PC-3 (cell line): ENCODE data around the gene ACTR1B. TPM values are rescaled to one million over a fixed set of nuclear protein-coding genes. Genes with fewer than 3 reads are reported as not detected.

Experiments
- ATAC-seq: fragments of 200-7000 bp; cut with Tn5 transposase; 2 replicates; pipeline ENCODE4 v1.9.1; 2020; ENCODE audit warnings: mild to moderate bottlenecking, moderate library complexity
- BruUV-seq: library from RNA; stranded (reverse); fragments of 400-500 nt; replicated peaks from 2 replicates; lab custom pipeline; 2021; lab: Mats Ljungman, UMichigan
- CTCF ChIA-PET: fragments of 300-600 bp; sonication (Branson Sonifier 250); formaldehyde crosslinking; loops from one replicate; lab custom pipeline; 2022; ENCODE audit warnings: antibody characterized with exemption; lab: Charles Lee
- POLR2A ChIA-PET: fragments of 300-600 bp; sonication (Branson Sonifier 250); formaldehyde crosslinking; loops from one replicate; lab custom pipeline; 2022; ENCODE audit warnings: antibody characterized with exemption; ENCODE audit not compliant: unreplicated experiment; lab: Charles Lee
- DNase-seq: peaks from one replicate; pipeline ENCODE4 v3.0.0-alpha.2; 2015
- H2AFZ ChIP-seq: fragments of 300-600 bp; sonication (generic); 2 replicates; pipeline ENCODE4 v1.6.0; 2016; ENCODE audit warnings: antibody characterized with exemption, low read length
- H3F3A ChIP-seq: fragments of 300-600 bp; sonication (generic); one replicate; pipeline ENCODE4 v1.6.0; 2017; ENCODE audit warnings: antibody characterized with exemption, low read length, control low read depth, mild to moderate bottlenecking; ENCODE audit not compliant: unreplicated experiment
- H3K27ac ChIP-seq: fragments of 300-600 bp; sonication (generic); 2 replicates; pipeline ENCODE4 v1.5.1; 2016; ENCODE audit warnings: mild to moderate bottlenecking, low read length
- H3K27me3 ChIP-seq: fragments of 300-600 bp; sonication (generic); 2 replicates; pipeline ENCODE4 v1.6.1; 2016; ENCODE audit warnings: low read length, mixed read lengths
- H3K36me3 ChIP-seq: fragments of 300-600 bp; sonication (generic); 2 replicates; pipeline ENCODE4 v1.6.1; 2016; ENCODE audit warnings: low read depth, mixed run types, low read length, mixed read lengths
- H3K4me1 ChIP-seq: fragments of 300-600 bp; sonication (generic); 2 replicates; pipeline ENCODE4 v1.5.1; 2016; ENCODE audit warnings: low read length; ENCODE audit not compliant: insufficient read depth
- H3K4me2 ChIP-seq: fragments of 300-600 bp; sonication (generic); 2 replicates; pipeline ENCODE4 v1.6.0; 2016; ENCODE audit warnings: low read length
- H3K4me3 ChIP-seq: fragments of 300-600 bp; sonication (generic); 2 replicates; pipeline ENCODE4 v1.5.1; 2016; ENCODE audit warnings: mild to moderate bottlenecking, low read length, mixed read lengths
- H3K79me2 ChIP-seq: fragments of 300-600 bp; sonication (generic); 2 replicates; pipeline ENCODE4 v1.6.1; 2017; ENCODE audit warnings: low read length, mixed read lengths
- H3K9ac ChIP-seq: fragments of 300-600 bp; sonication (generic); 2 replicates; pipeline ENCODE4 v1.6.0; 2016; ENCODE audit warnings: mild to moderate bottlenecking, low read length
- H3K9me2 ChIP-seq: fragments of 300-600 bp; sonication (generic); replicated peaks from 2 replicates; pipeline ENCODE4 v1.6.1; 2016; ENCODE audit warnings: mixed run types, low read length, mixed read lengths
- H3K9me3 ChIP-seq: fragments of 300-600 bp; sonication (generic); 2 replicates; pipeline ENCODE4 v1.6.1; 2016; ENCODE audit warnings: low read length, mixed read lengths
- H4K20me1 ChIP-seq: fragments of 300-600 bp; sonication (generic); 2 replicates; pipeline ENCODE4 v1.6.1; 2016; ENCODE audit warnings: low read length, mixed read lengths
- CTCF ChIP-seq: fragments of 300-600 bp; sonication (generic); conservative IDR thresholded peaks from 2 replicates; pipeline ENCODE4 v1.5.1; 2017; ENCODE audit warnings: antibody characterized with exemption, low read depth, mild to moderate bottlenecking, low read length
- EZH2 ChIP-seq: fragments of 300-600 bp; sonication (generic); IDR thresholded peaks from one replicate; pipeline ENCODE4 v1.6.1; 2017; ENCODE audit warnings: antibody characterized with exemption, mild to moderate bottlenecking, low read length; ENCODE audit not compliant: unreplicated experiment
- EZH2phosphoT487 ChIP-seq: fragments of 300-600 bp; sonication (generic); IDR thresholded peaks from 2 replicates; pipeline ENCODE4 v1.6.1; 2018; ENCODE audit warnings: mild to moderate bottlenecking, antibody characterized with exemption, low read length, borderline replicate concordance
- intact Hi-C: fragments of 100-400 bp; cut with micrococcal nuclease; formaldehyde crosslinking; loops from 2 replicates; pipeline ENCODE4 v1.9.0; 2023
- total RNA-seq: library from RNA; depleted of rRNA; stranded (reverse); fragments of >200 nt; gene quantifications from 2 replicates; pipeline ENCODE4 v1.2.3, GENCODE V29; 2014

The ACTR1B gene
- total RNA-seq, 1 experiment from 2014 or later: 27.0 TPM

- DNase-seq (peak; percentile 8), ATAC-seq (no peak)
- TF ChIP-seq EZH2phosphoT487 (no peak), CTCF (no peak), EZH2 (no peak)
- BruUV-seq: no TSS peak
- intact Hi-C loops: no loop called here
- Histone ChIP-seq H3F3A (no peaks in the 10 kb centered on the region), H3K9me2 (no peaks in the 10 kb centered on the region), H3K27ac (no peak overlapping the region), H3K36me3 (no peaks in the 10 kb centered on the region), H2AFZ (no peak overlapping the region), H3K79me2 (no peaks in the 10 kb centered on the region), H3K27me3 (no peaks in the 10 kb centered on the region), H3K9me3 (0 out of 2 replicates have a peak, but pooled peaks cover 3% of the 10 kb centered on the region), H3K4me2 (no peak overlapping the region), H3K4me1 (0 out of 2 replicates have a peak, but pooled peaks cover 5% of the 10 kb centered on the region), H4K20me1 (no peaks in the 10 kb centered on the region), H3K4me3 (no peak overlapping the region), H3K9ac (no peak overlapping the region)
- ChIA-PET POLR2A (no interaction called here), CTCF (interaction anchor here (0.7 to 1.0 kb wide), 2 partner anchors 32 to 50 kb away, joined by 3 to 8 read pairs; partner anchors contain the start of genes ACTR1B and COX5B)
These were observed 31.9 kb upstream of the ACTR1B start for GRCh38 chr2:97695744-97696143.

- no peaks in the 10 kb centered on the region for H3K36me3 ChIP-seq
- H4K20me1 ChIP-seq: no peaks in the 10 kb centered on the region
- no peaks in the 10 kb centered on the region for H3K9me2 ChIP-seq
- H3K4me3 ChIP-seq: no peak overlapping the region
- no peak overlapping the region for H2AFZ ChIP-seq
- no peaks in the 10 kb centered on the region for H3K79me2 ChIP-seq
- no peak overlapping the region for H3K4me2 ChIP-seq
- POLR2A ChIA-PET: no interaction called here
- no peak overlapping the region for H3K9ac ChIP-seq
- TF ChIP-seq EZH2phosphoT487: no peak
- no peak for TF ChIP-seq EZH2
- TF ChIP-seq CTCF: no peak
- 0 out of 2 replicates have a peak, but pooled peaks cover 3% of the 10 kb centered on the region for H3K9me3 ChIP-seq
- no peaks in the 10 kb centered on the region for H3F3A ChIP-seq
- DNase-seq (peak; percentile 53), ATAC-seq (no peak)
- no peaks in the 10 kb centered on the region for H3K27me3 ChIP-seq
- CTCF ChIA-PET: no interaction called here
- BruUV-seq: no TSS peak
- peaks cover 12% of the 10 kb centered on the region for H3K4me1 ChIP-seq
- no peak overlapping the region for H3K27ac ChIP-seq
- intact Hi-C loops: no loop called here
These were observed 29.6 kb upstream of the ACTR1B start for GRCh38 chr2:97693476-97693875.

GRCh38 chr2:97691166-97691565, 27.3 kb upstream of the ACTR1B start:
- no peak overlapping the region for H3K27ac ChIP-seq
- no peaks in the 10 kb centered on the region for H3K79me2 ChIP-seq
- TF ChIP-seq EZH2phosphoT487: no peak
- no peak overlapping the region for H3K4me2 ChIP-seq
- H3K27me3 ChIP-seq: no peaks in the 10 kb centered on the region
- H2AFZ ChIP-seq: no peak overlapping the region
- H3K4me1 ChIP-seq: peaks cover 12% of the 10 kb centered on the region
- no peaks in the 10 kb centered on the region for H3K36me3 ChIP-seq
- ChIA-PET CTCF (no interaction called here), POLR2A (no interaction called here)
- ATAC-seq: no peak
- 0 out of 2 replicates have a peak, but pooled peaks cover 3% of the 10 kb centered on the region for H3K9me3 ChIP-seq
- no peak overlapping the region for H3K4me3 ChIP-seq
- no peaks in the 10 kb centered on the region for H3F3A ChIP-seq
- no peaks in the 10 kb centered on the region for H4K20me1 ChIP-seq
- no TSS peak for BruUV-seq
- no peaks in the 10 kb centered on the region for H3K9me2 ChIP-seq
- H3K9ac ChIP-seq: no peak overlapping the region
- DNase-seq: no peak
- intact Hi-C loops: no loop called here
